Erythroblast (primary cell): ENCODE results near the gene TBX15.

Source experiments
- GATA1 ChIP-seq: IDR thresholded peaks from 2 replicates; pipeline ENCODE4 v1.6.1; 2011; ENCODE audit warnings: low read depth, mild to moderate bottlenecking, control low read depth, low read length, moderate library complexity
- POLR2A ChIP-seq: IDR thresholded peaks from 2 replicates; pipeline ENCODE4 v1.6.1; 2011; ENCODE audit warnings: mild to moderate bottlenecking, low read length

- TF ChIP-seq POLR2A (no peak), GATA1 (no peak)
Measured at GRCh38 chr1:118905196-118905595, 82.9 kb downstream of the TBX15 start.
